Activated T-cell treated with anti-CD3 and anti-CD28 coated beads, Interleukin-2, amount 50 U/mL, for 4 hours (primary cell): ENCODE measurements around the gene PRDM10. TPM values are rescaled to one million over a fixed set of nuclear protein-coding genes. Genes with fewer than 3 reads are reported as not detected.
"Not testable (repeated sequence)": the region's sequence is repeated elsewhere in the genome, so short reads cannot be mapped to it uniquely, and the experiment has no call there.

ENCODE experiments used
- ATAC-seq, 2 donors: fragments of 200-7000 bp; cut with Tn5 transposase; one replicate each; pipeline ENCODE4 v1.10.0; 2021
- DNase-seq: peaks from one replicate; pipeline ENCODE4 v3.0.0-alpha.2; 2020
- H3K27me3 Mint-ChIP-seq: one replicate; pipeline ENCODE4 v1.8.0; 2021; ENCODE audit warnings: low read depth, mixed read lengths
- H3K36me3 Mint-ChIP-seq: one replicate; pipeline ENCODE4 v1.8.0; 2022; ENCODE audit warnings: mixed read lengths; ENCODE audit not compliant: insufficient read depth
- H3K4me1 Mint-ChIP-seq: one replicate; pipeline ENCODE4 v1.8.0; 2021; ENCODE audit warnings: low read depth, mixed read lengths
- H3K4me3 Mint-ChIP-seq: one replicate; pipeline ENCODE4 v1.8.0; 2021; ENCODE audit warnings: mild to moderate bottlenecking, moderate library complexity, mixed read lengths
- H3K9me3 Mint-ChIP-seq: one replicate; pipeline ENCODE4 v1.8.0; 2021; ENCODE audit warnings: mixed read lengths
- total RNA-seq, 3 donors: library from RNA; stranded (reverse); gene quantifications; one replicate each; pipeline ENCODE4 v1.2.1, GENCODE V29; 2021

Gene PRDM10
- total RNA-seq, 3 donors from 2014 or later: 10.1 to 13.9 (median 12.2) TPM

GRCh38 chr11:130031056-130031455 is 28.4 kb upstream of the PRDM10 start:
- no peak for DNase-seq
- H3K4me3 Mint-ChIP-seq: no peak overlapping the region

GRCh38 chr11:130029137-130029536 is 26.5 kb upstream of the PRDM10 start:
- H3K27me3 Mint-ChIP-seq: no peaks in the 10 kb centered on the region
- H3K36me3 Mint-ChIP-seq: no peaks in the 10 kb centered on the region
- H3K9me3 Mint-ChIP-seq: no peaks in the 10 kb centered on the region
- H3K4me1 Mint-ChIP-seq: no peaks in the 10 kb centered on the region
- no peak for ATAC-seq
- H3K4me3 Mint-ChIP-seq: no peak overlapping the region
- DNase-seq: no peak

More at GRCh38 chr11:130031056-130031455, 28.4 kb upstream of the PRDM10 start:
- no peaks in the 10 kb centered on the region for H3K36me3 Mint-ChIP-seq
- ATAC-seq: no peak
- H3K4me1 Mint-ChIP-seq: no peaks in the 10 kb centered on the region
- H3K9me3 Mint-ChIP-seq: no peaks in the 10 kb centered on the region
- H3K27me3 Mint-ChIP-seq: no peaks in the 10 kb centered on the region

GRCh38 chr11:130025371-130025770 is 22.7 kb upstream of the PRDM10 start:
- no peaks in the 10 kb centered on the region for H3K36me3 Mint-ChIP-seq

GRCh38 chr11:130024361-130024760 is 21.7 kb upstream of the PRDM10 start:
- ATAC-seq: no peak
- DNase-seq: no peak
- H3K9me3 Mint-ChIP-seq: no peaks in the 10 kb centered on the region
- H3K4me1 Mint-ChIP-seq: no peaks in the 10 kb centered on the region
- H3K4me3 Mint-ChIP-seq: no peak overlapping the region
- H3K36me3 Mint-ChIP-seq: no peaks in the 10 kb centered on the region
- H3K27me3 Mint-ChIP-seq: no peaks in the 10 kb centered on the region

More at GRCh38 chr11:130025371-130025770, 22.7 kb upstream of the PRDM10 start:
- H3K4me3 Mint-ChIP-seq: no peak overlapping the region
- no peaks in the 10 kb centered on the region for H3K4me1 Mint-ChIP-seq
- ATAC-seq: no peak
- H3K9me3 Mint-ChIP-seq: no peaks in the 10 kb centered on the region
- no peak for DNase-seq
- no peaks in the 10 kb centered on the region for H3K27me3 Mint-ChIP-seq

- H3K36me3 Mint-ChIP-seq: no peaks in the 10 kb centered on the region
- no peaks in the 10 kb centered on the region for H3K27me3 Mint-ChIP-seq
- no peaks in the 10 kb centered on the region for H3K9me3 Mint-ChIP-seq
- no peaks in the 10 kb centered on the region for H3K4me1 Mint-ChIP-seq
- H3K4me3 Mint-ChIP-seq: no peak overlapping the region
- ATAC-seq: no peak
- no peak for DNase-seq
These were observed 20.6 kb upstream of the PRDM10 start for GRCh38 chr11:130023204-130023603.

GRCh38 chr11:130022799-130023198 is 20.2 kb upstream of the PRDM10 start:
- ATAC-seq: no peak
- no peaks in the 10 kb centered on the region for H3K9me3 Mint-ChIP-seq
- no peaks in the 10 kb centered on the region for H3K27me3 Mint-ChIP-seq
- no peaks in the 10 kb centered on the region for H3K4me1 Mint-ChIP-seq
- no peaks in the 10 kb centered on the region for H3K36me3 Mint-ChIP-seq
- no peak overlapping the region for H3K4me3 Mint-ChIP-seq
- DNase-seq: no peak

- not testable (repeated sequence) for ATAC-seq, H3K4me1 Mint-ChIP-seq, H3K9me3 Mint-ChIP-seq, DNase-seq, H3K4me3 Mint-ChIP-seq, H3K36me3 Mint-ChIP-seq, H3K27me3 Mint-ChIP-seq
These were observed 19.0 kb upstream of the PRDM10 start for GRCh38 chr11:130021606-130022005.

- DNase-seq: no peak
- Mint-ChIP-seq H3K4me1 (no peaks in the 10 kb centered on the region), H3K27me3 (no peaks in the 10 kb centered on the region), H3K36me3 (peaks cover 3% of the 10 kb centered on the region), H3K9me3 (peaks cover 3% of the 10 kb centered on the region), H3K4me3 (no peak overlapping the region)
- ATAC-seq: no peak
These were observed 17.7 kb upstream of the PRDM10 start for GRCh38 chr11:130020323-130020722.

- ATAC-seq, H3K27me3 Mint-ChIP-seq, H3K4me1 Mint-ChIP-seq, H3K9me3 Mint-ChIP-seq, H3K36me3 Mint-ChIP-seq, H3K4me3 Mint-ChIP-seq, DNase-seq: not testable (repeated sequence)
These were observed 13.2 kb upstream of the PRDM10 start for GRCh38 chr11:130015846-130016245.

GRCh38 chr11:130008326-130008725 is 5.7 kb upstream of the PRDM10 start:
- Mint-ChIP-seq H3K4me1 (peaks cover 13% of the 10 kb centered on the region), H3K36me3 (no peaks in the 10 kb centered on the region), H3K9me3 (no peaks in the 10 kb centered on the region), H3K4me3 (no peak overlapping the region), H3K27me3 (peaks cover 3% of the 10 kb centered on the region)
- DNase-seq: no peak
- no peak for ATAC-seq

- no peak overlapping the region for H3K4me3 Mint-ChIP-seq
- DNase-seq (no peak), ATAC-seq (no peak)
- no peaks in the 10 kb centered on the region for H3K9me3 Mint-ChIP-seq
- peaks cover 3% of the 10 kb centered on the region for H3K27me3 Mint-ChIP-seq
- H3K36me3 Mint-ChIP-seq: no peaks in the 10 kb centered on the region
- peaks cover 13% of the 10 kb centered on the region for H3K4me1 Mint-ChIP-seq
These were observed 4.3 kb upstream of the PRDM10 start for GRCh38 chr11:130006929-130007328.

- H3K27me3 Mint-ChIP-seq: no peaks in the 10 kb centered on the region
- no peaks in the 10 kb centered on the region for H3K9me3 Mint-ChIP-seq
- no peak for ATAC-seq
- H3K4me3 Mint-ChIP-seq: peak overlapping the region; percentile 90
- peaks cover 32% of the 10 kb centered on the region for H3K4me1 Mint-ChIP-seq
- DNase-seq: no peak
- H3K36me3 Mint-ChIP-seq: no peaks in the 10 kb centered on the region
These were observed 1.0 kb upstream of the PRDM10 start for GRCh38 chr11:130003717-130004001.

GRCh38 chr11:130002846-130003716 is 446 bp upstream of the PRDM10 start:
- no peaks in the 10 kb centered on the region for H3K9me3 Mint-ChIP-seq
- DNase-seq (peak; percentile 85), ATAC-seq (peak; percentile 75 to 78)
- H3K4me3 Mint-ChIP-seq: peak overlapping the region; percentile 90
- H3K36me3 Mint-ChIP-seq: no peaks in the 10 kb centered on the region
- no peaks in the 10 kb centered on the region for H3K27me3 Mint-ChIP-seq
- H3K4me1 Mint-ChIP-seq: peaks cover 36% of the 10 kb centered on the region

GRCh38 chr11:130001461-130002351 is 929 bp downstream of the PRDM10 start:
- H3K9me3 Mint-ChIP-seq: no peaks in the 10 kb centered on the region
- ATAC-seq: peak; percentile 36 to 51
- peaks cover 39% of the 10 kb centered on the region for H3K4me1 Mint-ChIP-seq
- no peaks in the 10 kb centered on the region for H3K27me3 Mint-ChIP-seq
- peaks cover 3% of the 10 kb centered on the region for H3K36me3 Mint-ChIP-seq
- peak; percentile 18 for DNase-seq
- peak overlapping the region; percentile 92 for H3K4me3 Mint-ChIP-seq
